ENCODE data around the gene TFB2M.

Gene TFB2M

DNA sequence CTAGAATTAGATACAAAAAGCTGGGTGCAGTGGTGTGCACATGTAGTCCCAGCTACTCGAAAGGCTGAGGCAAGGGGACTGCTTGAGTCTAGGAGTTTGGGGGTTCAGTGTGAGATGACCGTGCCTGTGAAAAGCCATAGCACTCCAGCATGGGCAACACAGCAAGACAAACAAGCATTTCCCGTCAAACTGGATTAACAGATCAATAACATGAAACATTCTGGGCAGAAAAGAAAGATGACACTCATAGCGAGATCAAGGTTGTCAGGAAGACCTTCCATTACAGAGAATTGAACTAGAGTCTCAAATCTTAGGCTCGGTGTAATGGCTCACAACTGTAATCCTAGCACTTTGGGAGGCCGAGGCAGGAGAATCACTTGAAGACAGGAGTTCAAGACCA lies 14.0 kb downstream of the TFB2M start:
- H3K27me3 ChIP-seq (ENCODE audit: insufficient read depth, low read length, poor library complexity, severe bottlenecking): no peaks in the 10 kb centered on the region
- H3K4me3 ChIP-seq (ENCODE audit: low read length, poor library complexity, severe bottlenecking): no peak overlapping the region
- no peaks in the 10 kb centered on the region for H4K20me1 ChIP-seq (ENCODE audit: insufficient read depth, low read length, poor library complexity, severe bottlenecking)
- no peak overlapping the region for H3K9ac ChIP-seq (ENCODE audit: low read depth, low read length, poor library complexity, severe bottlenecking)
- no peaks in the 10 kb centered on the region for H3K9me3 ChIP-seq (ENCODE audit: insufficient read depth, low read depth, low read length)
- no peaks in the 10 kb centered on the region for H3F3A ChIP-seq (ENCODE audit: low read depth)
- peaks cover 13% of the 10 kb centered on the region; the same call in 1 of the 2 replicates for H3K79me2 ChIP-seq (ENCODE audit: insufficient read depth, low read length)
- no peak overlapping the region for H3K4me2 ChIP-seq (ENCODE audit: low read depth, low read length, poor library complexity, severe bottlenecking)
- H3K9me2 ChIP-seq (replicated peaks; ENCODE audit: low read depth, low read length): no peaks in the 10 kb centered on the region
- H3K36me3 ChIP-seq (ENCODE audit: insufficient read depth, low read length): peaks cover 83% of the 10 kb centered on the region; the same call in 1 of the 2 replicates
- H2AFZ ChIP-seq (ENCODE audit: low read length): no peak overlapping the region
- no peaks in the 10 kb centered on the region for H3K4me1 ChIP-seq (ENCODE audit: insufficient read depth, low read length, poor library complexity, severe bottlenecking)
- TF ChIP-seq, protein P1, sequence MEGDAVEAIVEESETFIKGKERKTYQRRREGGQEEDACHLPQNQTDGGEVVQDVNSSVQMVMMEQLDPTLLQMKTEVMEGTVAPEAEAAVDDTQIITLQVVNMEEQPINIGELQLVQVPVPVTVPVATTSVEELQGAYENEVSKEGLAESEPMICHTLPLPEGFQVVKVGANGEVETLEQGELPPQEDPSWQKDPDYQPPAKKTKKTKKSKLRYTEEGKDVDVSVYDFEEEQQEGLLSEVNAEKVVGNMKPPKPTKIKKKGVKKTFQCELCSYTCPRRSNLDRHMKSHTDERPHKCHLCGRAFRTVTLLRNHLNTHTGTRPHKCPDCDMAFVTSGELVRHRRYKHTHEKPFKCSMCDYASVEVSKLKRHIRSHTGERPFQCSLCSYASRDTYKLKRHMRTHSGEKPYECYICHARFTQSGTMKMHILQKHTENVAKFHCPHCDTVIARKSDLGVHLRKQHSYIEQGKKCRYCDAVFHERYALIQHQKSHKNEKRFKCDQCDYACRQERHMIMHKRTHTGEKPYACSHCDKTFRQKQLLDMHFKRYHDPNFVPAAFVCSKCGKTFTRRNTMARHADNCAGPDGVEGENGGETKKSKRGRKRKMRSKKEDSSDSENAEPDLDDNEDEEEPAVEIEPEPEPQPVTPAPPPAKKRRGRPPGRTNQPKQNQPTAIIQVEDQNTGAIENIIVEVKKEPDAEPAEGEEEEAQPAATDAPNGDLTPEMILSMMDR (conservative IDR thresholded peaks at IDR 0.05; ENCODE audit: low read length): no peak
- no peak for TF ChIP-seq EZH2phosphoT487 (IDR thresholded peaks at IDR 0.05; ENCODE audit: borderline replicate concordance)

DNA sequence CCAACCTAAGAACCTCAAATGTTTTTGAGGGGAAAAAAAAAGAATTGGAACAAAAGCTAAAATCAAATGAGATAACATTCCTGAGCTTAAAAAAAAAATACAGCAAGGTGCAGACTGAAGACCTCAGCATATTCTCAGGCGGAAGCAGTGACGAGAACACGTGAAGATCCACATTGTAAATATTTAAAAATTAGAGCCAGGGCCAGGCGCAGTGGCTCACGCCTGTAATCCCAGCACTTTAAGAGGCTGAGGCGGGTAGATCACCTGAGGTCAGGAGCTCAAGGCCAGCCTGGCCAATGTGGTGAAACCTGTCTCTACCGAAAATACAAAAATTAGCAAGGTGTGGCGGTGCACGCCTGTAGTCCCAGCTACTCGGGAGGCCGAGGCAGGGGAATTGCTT lies 15.7 kb downstream of the TFB2M start:
- H3K36me3 ChIP-seq (ENCODE audit: insufficient read depth, low read length): peaks cover 76% of the 10 kb centered on the region; the same call in 1 of the 2 replicates
- TF ChIP-seq, protein P1 (conservative IDR thresholded peaks at IDR 0.05; ENCODE audit: low read length): no peak
- no peak for TF ChIP-seq EZH2phosphoT487 (IDR thresholded peaks at IDR 0.05; ENCODE audit: borderline replicate concordance)

DNA sequence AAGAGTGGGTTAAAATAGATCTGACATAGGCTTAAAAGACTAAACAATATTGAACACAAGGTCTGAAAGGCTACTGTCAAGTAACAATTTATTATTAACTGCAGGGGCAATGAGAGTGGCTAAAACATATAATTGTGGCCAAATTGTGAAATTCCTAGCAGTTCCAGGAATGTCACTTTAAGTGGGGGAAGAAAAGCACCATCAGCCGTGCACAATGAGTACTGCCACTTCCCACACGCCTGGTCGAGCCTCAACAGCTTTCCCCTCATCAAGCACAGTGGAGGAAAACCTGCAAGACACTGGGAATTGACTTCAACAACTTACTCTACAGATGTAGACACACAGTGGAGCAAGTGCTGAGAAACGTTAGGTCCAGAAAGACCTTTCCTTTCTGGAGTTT lies 16.4 kb downstream of the TFB2M start:
- Histone ChIP-seq H3K4me3 (ENCODE audit: low read length, poor library complexity, severe bottlenecking) (no peak overlapping the region), H3K79me2 (ENCODE audit: insufficient read depth, low read length) (peaks cover 10% of the 10 kb centered on the region; the same call in 1 of the 2 replicates), H3K4me1 (ENCODE audit: insufficient read depth, low read length, poor library complexity, severe bottlenecking) (no peaks in the 10 kb centered on the region), H3K36me3 (ENCODE audit: insufficient read depth, low read length) (peaks cover 69% of the 10 kb centered on the region; the same call in 1 of the 2 replicates), H3K27me3 (ENCODE audit: insufficient read depth, low read length, poor library complexity, severe bottlenecking) (no peaks in the 10 kb centered on the region), H2AFZ (ENCODE audit: low read length) (no peak overlapping the region), H3F3A (ENCODE audit: low read depth) (no peaks in the 10 kb centered on the region), H4K20me1 (ENCODE audit: insufficient read depth, low read length, poor library complexity, severe bottlenecking) (no peaks in the 10 kb centered on the region), H3K9ac (ENCODE audit: low read depth, low read length, poor library complexity, severe bottlenecking) (no peak overlapping the region), H3K9me3 (ENCODE audit: insufficient read depth, low read depth, low read length) (no peaks in the 10 kb centered on the region), H3K9me2 (replicated peaks; ENCODE audit: low read depth, low read length) (no peaks in the 10 kb centered on the region), H3K4me2 (ENCODE audit: low read depth, low read length, poor library complexity, severe bottlenecking) (no peak overlapping the region)
- no peak for TF ChIP-seq EZH2phosphoT487 (IDR thresholded peaks at IDR 0.05; ENCODE audit: borderline replicate concordance)
- TF ChIP-seq, protein P1 (conservative IDR thresholded peaks at IDR 0.05; ENCODE audit: low read length): no peak

More for the DNA sequence above, 15.7 kb downstream of the TFB2M start:
- Histone ChIP-seq H3K79me2 (ENCODE audit: insufficient read depth, low read length) (peaks cover 12% of the 10 kb centered on the region; the same call in 1 of the 2 replicates), H4K20me1 (ENCODE audit: insufficient read depth, low read length, poor library complexity, severe bottlenecking) (no peaks in the 10 kb centered on the region), H3F3A (ENCODE audit: low read depth) (no peaks in the 10 kb centered on the region), H3K4me3 (ENCODE audit: low read length, poor library complexity, severe bottlenecking) (no peak overlapping the region), H3K4me2 (ENCODE audit: low read depth, low read length, poor library complexity, severe bottlenecking) (no peak overlapping the region), H3K9me3 (ENCODE audit: insufficient read depth, low read depth, low read length) (no peaks in the 10 kb centered on the region), H2AFZ (ENCODE audit: low read length) (no peak overlapping the region), H3K27me3 (ENCODE audit: insufficient read depth, low read length, poor library complexity, severe bottlenecking) (no peaks in the 10 kb centered on the region), H3K4me1 (ENCODE audit: insufficient read depth, low read length, poor library complexity, severe bottlenecking) (no peaks in the 10 kb centered on the region), H3K9ac (ENCODE audit: low read depth, low read length, poor library complexity, severe bottlenecking) (no peak overlapping the region), H3K9me2 (replicated peaks; ENCODE audit: low read depth, low read length) (no peaks in the 10 kb centered on the region)
